HTR-8/SVneo (cell line): ENCODE results near the gene KLHL30.
"Not testable (repeated sequence)": the region's sequence is repeated elsewhere in the genome, so short reads cannot be mapped to it uniquely, and the experiment has no call there.

Experiments
- DNase-seq: peaks from one replicate; pipeline ENCODE4 v3.0.0; 2011; ENCODE audit warnings: low spot score, mixed read lengths; ENCODE audit not compliant: insufficient read length
- FAIRE-seq: peaks from 2 replicates; lab custom pipeline; 2011; peaks lifted over from hg19 to GRCh38; lab: Jason Lieb, UNC

KLHL30 gene

DNA sequence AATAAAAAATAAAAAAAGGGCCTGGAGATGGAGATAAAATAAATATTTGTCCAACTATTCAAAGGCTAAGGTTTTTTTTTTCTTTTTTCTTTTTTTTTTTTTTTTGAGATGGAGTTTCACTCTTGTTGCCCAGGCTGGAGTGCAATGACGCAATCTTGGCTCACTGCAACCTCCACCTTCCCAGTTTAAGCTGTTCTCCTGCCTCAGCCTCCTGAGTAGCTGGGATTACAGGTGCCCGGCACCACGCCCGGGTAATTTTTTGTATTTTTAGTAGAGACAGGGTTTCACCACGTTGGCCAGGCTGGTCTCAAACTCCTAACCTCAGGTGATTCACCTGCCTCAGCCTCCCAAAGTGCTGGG is 32.6 kb downstream of the KLHL30 start:
- DNase-seq, FAIRE-seq: not testable (repeated sequence)

DNA sequence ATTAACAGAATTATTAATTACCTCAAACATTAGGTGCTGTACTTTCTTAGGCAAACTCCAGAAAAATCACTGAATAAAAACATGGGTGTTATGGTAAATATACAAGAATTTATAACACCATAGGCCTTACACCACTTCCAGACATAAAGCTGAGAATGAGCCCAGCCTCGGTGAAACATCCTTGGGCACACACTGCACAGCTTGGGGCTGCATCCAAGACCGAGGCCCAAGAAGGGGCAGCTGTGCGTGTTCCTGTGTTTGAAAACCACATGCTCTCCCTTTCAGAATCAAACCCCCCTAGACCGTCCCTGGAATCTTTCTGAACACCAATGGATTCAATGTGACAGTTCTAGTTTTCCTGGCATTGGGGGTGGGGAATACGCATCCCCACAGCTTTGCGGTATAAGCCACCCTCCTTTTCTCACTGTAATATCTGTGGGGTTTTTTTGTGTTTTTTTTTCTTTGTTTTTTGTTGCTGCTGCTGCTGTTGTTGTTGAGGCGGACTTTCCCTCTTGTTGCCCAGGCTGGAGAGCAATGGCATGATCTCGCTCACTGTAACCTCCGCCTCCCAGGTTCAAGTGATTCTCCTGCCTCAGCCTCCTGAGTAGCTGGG is 33.2 kb downstream of the KLHL30 start:
- FAIRE-seq (no peak), DNase-seq (no peak)

DNA sequence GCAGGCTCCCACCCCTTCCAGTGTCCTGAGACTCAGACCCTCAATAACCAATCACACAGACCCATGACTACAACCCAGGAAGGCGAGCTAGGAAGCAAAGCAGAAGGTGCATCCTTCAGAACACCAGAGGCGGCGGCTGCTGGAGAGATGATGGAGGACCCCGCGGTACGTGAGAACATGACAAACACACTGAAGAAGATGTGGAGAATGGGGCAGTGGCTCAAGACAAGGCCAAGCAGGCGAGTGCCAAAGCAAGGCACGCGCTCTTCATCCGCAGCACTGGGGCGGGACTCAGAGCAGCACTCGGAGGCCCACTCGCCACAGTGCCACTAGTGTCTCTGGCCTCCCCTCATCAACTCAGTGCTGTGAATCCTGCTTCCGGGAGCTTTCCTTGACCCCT is 34.0 kb downstream of the KLHL30 start:
- FAIRE-seq (no peak), DNase-seq (no peak)

DNA sequence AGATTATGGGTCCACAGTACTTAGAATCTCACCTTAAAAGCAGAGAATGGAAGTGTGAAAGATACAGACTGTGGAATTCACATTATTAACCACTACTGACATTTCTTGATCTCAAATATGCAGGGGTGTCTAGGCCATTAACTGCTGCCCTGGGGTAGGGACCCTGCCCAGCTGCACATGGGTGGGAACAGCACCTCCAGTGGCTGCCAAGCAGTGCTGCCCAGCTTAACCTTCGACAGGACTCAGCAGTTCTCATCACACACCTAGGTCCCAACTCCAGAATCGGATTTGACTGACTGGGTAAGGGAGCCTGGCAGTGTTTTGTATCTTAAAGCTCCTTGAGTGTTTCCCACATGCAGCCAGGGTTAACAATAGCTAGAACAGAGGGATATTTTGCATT is 35.2 kb downstream of the KLHL30 start:
- DNase-seq (no peak), FAIRE-seq (no peak)

DNA sequence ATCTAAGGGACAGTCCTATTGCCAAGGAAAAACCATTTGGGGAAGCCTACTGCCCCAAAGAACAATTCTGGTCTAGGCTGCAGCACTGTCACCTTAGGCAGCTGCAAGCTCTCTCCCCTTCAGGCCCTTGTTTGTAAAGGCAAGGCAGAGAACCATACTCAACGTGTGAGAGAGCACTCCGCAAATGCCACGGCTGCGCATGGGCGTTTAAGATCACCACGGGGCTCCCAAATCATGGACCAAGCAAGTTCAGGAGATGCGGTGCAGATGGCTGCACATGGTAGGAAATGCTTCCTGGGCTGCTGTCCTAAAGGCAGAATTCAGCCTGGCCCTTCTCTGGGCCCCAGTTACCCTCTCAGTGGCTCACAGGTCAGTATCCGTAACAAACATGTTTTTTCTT is 35.8 kb downstream of the KLHL30 start:
- FAIRE-seq (no peak), DNase-seq (no peak)

DNA sequence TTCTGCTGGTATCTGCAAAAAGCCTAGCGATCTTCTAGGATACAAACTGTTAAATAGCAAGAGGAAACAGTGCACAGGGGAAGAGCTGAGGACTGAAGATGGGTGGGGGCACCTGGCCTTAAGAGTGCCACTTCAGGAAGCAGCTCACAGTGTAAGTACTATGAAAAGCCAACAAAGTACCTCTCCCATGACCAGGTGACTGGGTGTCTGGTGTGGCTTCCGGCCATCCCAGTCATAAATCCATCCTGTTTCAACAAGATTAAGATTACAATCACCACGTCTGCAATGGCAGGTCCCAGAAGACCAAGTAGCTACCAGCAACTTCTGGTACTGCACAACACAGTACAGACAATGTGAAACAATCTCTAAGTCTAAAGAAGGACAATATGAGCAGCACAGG is 36.2 kb downstream of the KLHL30 start:
- FAIRE-seq (no peak), DNase-seq (no peak)

DNA sequence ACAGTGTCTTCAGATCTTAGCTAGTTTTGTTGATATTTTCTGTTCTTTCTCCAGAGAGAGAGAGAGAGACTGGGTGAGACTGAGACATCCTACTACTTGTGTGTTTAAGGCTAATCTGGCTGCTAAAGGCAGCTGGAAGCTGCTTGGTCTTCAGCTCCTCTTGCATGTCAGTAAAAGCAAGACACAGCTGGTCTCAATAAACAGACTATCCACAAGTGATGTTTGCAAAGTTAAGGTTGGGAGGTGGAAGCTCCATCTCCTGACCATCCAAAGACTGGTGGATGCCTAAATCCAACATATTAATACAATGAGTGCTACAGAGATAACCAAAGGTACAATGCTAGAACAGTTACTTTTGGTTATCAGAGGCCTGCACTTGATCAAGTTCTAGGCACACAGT is 38.1 kb downstream of the KLHL30 start:
- FAIRE-seq, result no peak
- no peak for DNase-seq

DNA sequence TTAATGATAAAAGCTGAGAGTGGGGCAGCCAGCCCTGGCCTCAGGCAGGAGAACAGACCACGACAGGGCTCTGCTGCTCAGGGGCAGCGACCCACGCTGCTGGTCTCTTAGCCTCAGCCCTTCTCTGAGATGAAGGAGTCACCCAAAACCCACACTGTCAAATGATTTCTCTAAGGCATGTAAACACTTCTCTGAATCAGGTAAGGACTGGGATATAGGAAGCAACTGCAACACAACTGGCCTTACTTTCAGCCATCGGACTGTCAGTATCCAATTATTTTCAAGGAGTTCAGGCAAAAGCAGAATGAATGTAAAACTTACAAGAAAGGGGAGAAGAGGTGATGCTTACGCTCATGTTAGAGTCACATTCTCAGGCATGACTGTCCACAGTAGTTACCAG is 42.1 kb downstream of the KLHL30 start:
- DNase-seq (no peak), FAIRE-seq (no peak)

DNA sequence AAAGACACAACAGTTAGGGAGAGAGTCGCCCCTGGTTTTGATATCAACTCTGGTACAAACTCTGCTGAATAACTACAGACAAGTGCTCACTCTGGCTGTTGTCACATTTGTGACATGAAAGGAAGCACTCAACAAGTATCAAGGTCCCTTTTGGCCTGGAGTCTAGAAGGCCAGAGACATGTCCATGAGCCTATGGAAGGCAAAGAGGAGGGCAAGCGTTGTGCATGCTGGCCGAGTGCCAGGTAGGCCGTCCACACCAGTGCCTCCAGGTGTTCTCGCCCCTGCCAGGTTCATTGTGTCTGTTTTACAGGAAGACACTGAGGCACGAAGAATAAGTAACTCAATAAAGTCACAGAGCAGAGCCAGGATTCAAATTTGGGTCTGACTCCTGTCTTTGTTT is 43.9 kb downstream of the KLHL30 start:
- FAIRE-seq (no peak), DNase-seq (no peak)

DNA sequence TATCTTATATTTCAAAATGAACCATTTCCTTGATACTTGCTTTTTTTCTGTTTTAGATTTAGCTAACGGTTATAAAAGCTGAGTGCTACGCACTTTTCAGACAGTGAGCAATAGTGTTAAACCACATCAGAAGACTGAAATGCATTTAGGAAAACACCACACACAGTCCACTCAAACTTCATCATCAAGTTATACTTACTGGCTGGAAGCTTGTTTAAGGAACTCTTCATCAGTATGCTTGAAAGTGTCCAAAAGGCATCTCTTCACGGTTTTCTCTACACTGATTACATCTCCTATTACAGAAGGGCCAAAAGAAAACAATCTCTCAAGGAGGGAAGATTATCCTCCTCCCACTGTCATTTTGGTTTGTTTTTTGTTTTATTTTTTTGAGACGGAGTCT is 45.4 kb downstream of the KLHL30 start:
- DNase-seq, result no peak
- FAIRE-seq, result no peak

DNA sequence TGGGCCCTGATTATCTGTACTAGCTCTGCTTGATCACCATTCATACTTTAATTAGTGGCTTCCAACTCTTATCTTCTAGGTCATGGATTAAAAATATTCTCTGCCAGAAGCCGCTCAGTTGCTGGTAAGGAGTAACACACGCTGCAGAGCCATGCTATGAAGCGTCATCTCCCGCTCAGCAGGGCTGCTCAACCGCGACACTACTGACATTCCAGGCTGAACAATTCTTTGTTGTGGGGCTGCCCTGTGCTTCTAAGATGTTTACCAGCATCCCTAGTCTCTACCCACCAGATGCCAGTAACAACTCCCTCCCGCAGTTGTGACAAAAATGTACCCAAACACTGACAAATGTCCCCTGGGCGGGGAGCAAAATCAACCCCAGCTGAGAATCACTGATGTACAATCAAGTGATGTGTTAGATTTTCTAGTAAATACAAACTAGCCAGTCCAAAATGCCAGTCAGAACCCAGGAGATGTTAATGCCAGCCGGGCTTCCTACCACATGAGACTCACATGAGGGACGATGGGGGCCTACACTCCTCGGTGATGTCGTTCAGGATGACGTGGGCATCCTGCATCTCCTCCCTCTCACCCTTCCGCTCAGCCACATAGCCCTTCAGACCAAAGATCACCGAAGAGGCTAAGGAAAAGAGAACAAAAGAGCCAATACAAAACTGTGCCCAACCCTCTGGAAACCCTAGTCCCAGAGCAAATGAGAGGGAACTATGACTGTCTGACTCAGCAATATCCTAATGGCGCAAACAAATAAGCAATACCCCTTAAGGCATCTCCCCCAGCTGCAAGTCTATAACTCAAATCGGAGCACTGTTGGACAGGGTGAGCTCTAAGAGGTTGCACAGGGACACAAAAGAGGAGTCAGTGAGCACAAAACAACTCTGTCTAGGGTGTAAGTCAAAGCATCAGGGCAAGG is 49.4 kb downstream of the KLHL30 start:
- no peak for FAIRE-seq
- no peak for DNase-seq

DNA sequence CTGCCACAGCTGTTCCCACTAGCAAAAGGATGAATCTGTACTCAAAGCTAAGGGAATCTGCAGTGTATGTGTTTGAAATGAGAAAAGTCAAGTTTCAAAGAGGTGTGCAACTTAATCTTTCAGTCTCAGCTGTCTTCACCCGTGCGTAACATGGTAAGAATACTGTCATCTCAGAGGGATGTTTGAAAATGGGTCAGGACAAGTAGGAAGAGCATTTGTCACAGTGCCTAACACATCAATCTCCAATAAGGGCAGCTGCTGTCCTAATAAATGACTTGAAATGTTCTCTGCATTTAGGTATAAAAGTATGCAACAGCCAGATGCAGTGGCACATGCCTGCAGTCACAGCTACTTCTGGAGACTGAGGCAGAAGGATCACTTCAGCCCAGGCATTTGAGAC is 52.0 kb downstream of the KLHL30 start:
- no peak for DNase-seq
- no peak for FAIRE-seq
